HUES6 (cell line): ENCODE results near the gene LDLRAD2.
"Not testable (repeated sequence)": the region's sequence is repeated elsewhere in the genome, so short reads cannot be mapped to it uniquely, and the experiment has no call there.

Experiments used
- H3K27ac ChIP-seq: 2 replicates; pipeline ENCODE4 v1.7.0; 2013; ENCODE audit warnings: low read depth, mild to moderate bottlenecking, low read length, inconsistent platforms
- H3K27me3 ChIP-seq: 2 replicates; pipeline ENCODE4 v1.6.1; 2013; ENCODE audit warnings: low read length; ENCODE audit not compliant: control insufficient read depth, insufficient read depth
- H3K36me3 ChIP-seq: 2 replicates; pipeline ENCODE4 v1.6.1; 2013; ENCODE audit warnings: low read length; ENCODE audit not compliant: control insufficient read depth, insufficient read depth
- H3K4me1 ChIP-seq: 2 replicates; pipeline ENCODE4 v1.6.1; 2013; ENCODE audit warnings: low read length; ENCODE audit not compliant: control insufficient read depth, insufficient read depth
- H3K4me3 ChIP-seq: 2 replicates; pipeline ENCODE4 v1.5.1; 2013; ENCODE audit warnings: low read depth, low read length
- H3K9ac ChIP-seq: one replicate; pipeline ENCODE4 v1.6.1; 2013; ENCODE audit warnings: mild to moderate bottlenecking, low read length
- H3K9me3 ChIP-seq: 2 replicates; pipeline ENCODE4 v1.6.1; 2013; ENCODE audit warnings: low read depth, low read length; ENCODE audit not compliant: control insufficient read depth, insufficient read depth

The LDLRAD2 gene

GRCh38 chr1:21825393-21825792, 13.3 kb downstream of the LDLRAD2 start:
- no peak overlapping the region for H3K9ac ChIP-seq
- peaks cover 69% of the 10 kb centered on the region for H3K36me3 ChIP-seq
- H3K9me3 ChIP-seq: no peaks in the 10 kb centered on the region
- H3K4me1 ChIP-seq: peaks cover 2% of the 10 kb centered on the region; the same call in 1 of the 2 replicates
- no peak overlapping the region for H3K27ac ChIP-seq
- H3K4me3 ChIP-seq: no peak overlapping the region
- no peaks in the 10 kb centered on the region for H3K27me3 ChIP-seq

GRCh38 chr1:21826694-21827093, 14.6 kb downstream of the LDLRAD2 start:
- not testable (repeated sequence) for H3K9me3 ChIP-seq, H3K27ac ChIP-seq, H3K9ac ChIP-seq, H3K4me3 ChIP-seq, H3K27me3 ChIP-seq, H3K4me1 ChIP-seq
- peaks cover 80% of the 10 kb centered on the region for H3K36me3 ChIP-seq

- no peak overlapping the region for H3K27ac ChIP-seq
- no peaks in the 10 kb centered on the region for H3K9me3 ChIP-seq
- peaks cover 80% of the 10 kb centered on the region for H3K36me3 ChIP-seq
- H3K27me3 ChIP-seq: no peaks in the 10 kb centered on the region
- H3K9ac ChIP-seq: no peak overlapping the region
- H3K4me1 ChIP-seq: peaks cover 1% of the 10 kb centered on the region; the same call in 1 of the 2 replicates
- no peak overlapping the region for H3K4me3 ChIP-seq
Observed at GRCh38 chr1:21827141-21827679, 15.1 kb downstream of the LDLRAD2 start.

- Histone ChIP-seq H3K27ac (no peak overlapping the region), H3K27me3 (no peaks in the 10 kb centered on the region), H3K9ac (no peak overlapping the region), H3K36me3 (peaks cover 84% of the 10 kb centered on the region), H3K9me3 (no peaks in the 10 kb centered on the region), H3K4me1 (no peaks in the 10 kb centered on the region), H3K4me3 (no peak overlapping the region)
Observed at GRCh38 chr1:21828075-21828474, 16.0 kb downstream of the LDLRAD2 start.

GRCh38 chr1:21828506-21829210, 16.6 kb downstream of the LDLRAD2 start:
- Histone ChIP-seq H3K4me3 (no peak overlapping the region), H3K27ac (no peak overlapping the region), H3K27me3 (no peaks in the 10 kb centered on the region), H3K4me1 (no peaks in the 10 kb centered on the region), H3K36me3 (peaks cover 85% of the 10 kb centered on the region), H3K9me3 (no peaks in the 10 kb centered on the region), H3K9ac (no peak overlapping the region)

- Histone ChIP-seq H3K9ac (no peak overlapping the region), H3K4me3 (no peak overlapping the region), H3K27me3 (no peaks in the 10 kb centered on the region), H3K27ac (no peak overlapping the region), H3K9me3 (peaks cover 6% of the 10 kb centered on the region; the same call in 1 of the 2 replicates), H3K36me3 (peaks cover 88% of the 10 kb centered on the region), H3K4me1 (no peaks in the 10 kb centered on the region)
Observed at GRCh38 chr1:21829294-21829693, 17.2 kb downstream of the LDLRAD2 start.

GRCh38 chr1:21830792-21831453, 18.9 kb downstream of the LDLRAD2 start:
- Histone ChIP-seq H3K27me3 (no peaks in the 10 kb centered on the region), H3K4me1 (no peaks in the 10 kb centered on the region), H3K27ac (no peak overlapping the region), H3K9ac (no peak overlapping the region), H3K9me3 (peaks cover 11% of the 10 kb centered on the region; the same call in 1 of the 2 replicates), H3K36me3 (peaks cover 91% of the 10 kb centered on the region), H3K4me3 (no peak overlapping the region)

GRCh38 chr1:21831454-21831970, 19.4 kb downstream of the LDLRAD2 start:
- no peaks in the 10 kb centered on the region for H3K27me3 ChIP-seq
- H3K27ac ChIP-seq: no peak overlapping the region
- H3K9me3 ChIP-seq: peaks cover 11% of the 10 kb centered on the region; the same call in 1 of the 2 replicates
- H3K4me3 ChIP-seq: no peak overlapping the region
- peaks cover 92% of the 10 kb centered on the region for H3K36me3 ChIP-seq
- H3K4me1 ChIP-seq: no peaks in the 10 kb centered on the region
- H3K9ac ChIP-seq: no peak overlapping the region

- Histone ChIP-seq H3K4me3 (no peak overlapping the region), H3K9ac (no peak overlapping the region), H3K9me3 (peaks cover 11% of the 10 kb centered on the region; the same call in 1 of the 2 replicates), H3K4me1 (no peaks in the 10 kb centered on the region), H3K36me3 (peaks cover 92% of the 10 kb centered on the region), H3K27me3 (no peaks in the 10 kb centered on the region), H3K27ac (no peak overlapping the region)
Observed at GRCh38 chr1:21833392-21833976, 21.4 kb downstream of the LDLRAD2 start.

GRCh38 chr1:21834094-21834493, 22.0 kb downstream of the LDLRAD2 start:
- Histone ChIP-seq H3K36me3 (peaks cover 92% of the 10 kb centered on the region), H3K27ac (no peak overlapping the region), H3K27me3 (no peaks in the 10 kb centered on the region), H3K9me3 (peaks cover 11% of the 10 kb centered on the region; the same call in 1 of the 2 replicates), H3K4me1 (no peaks in the 10 kb centered on the region), H3K4me3 (no peak overlapping the region), H3K9ac (no peak overlapping the region)

- H3K36me3 ChIP-seq: peaks cover 92% of the 10 kb centered on the region
- H3K9ac ChIP-seq: no peak overlapping the region
Observed at GRCh38 chr1:21834666-21835065, 22.6 kb downstream of the LDLRAD2 start.

More at GRCh38 chr1:21834666-21835065, 22.6 kb downstream of the LDLRAD2 start:
- Histone ChIP-seq H3K4me1 (no peaks in the 10 kb centered on the region), H3K4me3 (no peak overlapping the region), H3K9me3 (peaks cover 11% of the 10 kb centered on the region; the same call in 1 of the 2 replicates), H3K27me3 (no peaks in the 10 kb centered on the region), H3K27ac (no peak overlapping the region)
